Measurements from ENCODE around the gene SBF1.

DNA sequence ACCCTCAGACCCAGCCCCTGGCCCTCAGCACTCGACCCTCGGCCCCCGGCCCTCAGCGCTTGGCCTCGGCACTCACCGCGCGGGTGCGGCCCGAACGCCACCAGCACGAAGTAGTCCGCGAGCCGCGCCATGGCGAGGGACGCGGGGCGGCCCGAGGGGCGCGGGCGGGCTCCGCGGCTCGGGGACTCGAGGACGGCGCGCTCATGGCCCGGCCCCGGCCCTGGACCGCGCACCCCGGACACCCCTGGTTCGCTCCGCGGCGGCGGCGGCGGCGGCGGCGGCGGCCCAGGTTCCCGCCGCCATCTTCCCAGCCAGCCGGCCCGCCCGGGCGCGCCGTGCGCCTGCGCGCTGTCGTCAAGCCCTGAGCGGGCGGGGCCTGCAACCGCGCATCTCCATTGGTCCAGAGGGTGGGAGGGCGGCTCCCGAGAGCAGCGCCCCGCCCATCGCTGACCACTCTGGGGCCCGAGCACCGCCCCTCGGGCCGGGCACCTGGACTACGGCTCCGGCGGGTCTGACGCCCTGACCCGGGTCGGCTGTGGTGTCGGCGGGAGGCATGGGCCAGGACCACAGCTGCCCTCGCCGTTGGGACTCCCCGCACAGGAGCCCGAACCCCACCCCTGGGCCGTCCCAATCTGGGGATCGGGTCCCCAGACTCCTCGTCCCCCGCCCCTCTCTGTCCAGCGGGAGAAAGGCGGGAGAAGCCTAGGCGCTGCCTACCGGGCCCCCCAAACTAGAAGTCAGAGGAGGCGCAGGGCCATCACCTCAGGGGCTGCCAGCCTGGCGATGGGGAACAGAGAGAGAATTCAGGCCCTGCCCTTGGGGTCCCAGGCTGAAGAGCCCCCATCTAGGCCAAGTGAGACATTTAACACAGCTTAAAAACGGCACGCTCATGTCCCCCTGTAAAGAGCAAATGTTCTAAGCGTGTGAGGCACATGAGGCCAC is at the start of gene SBF1:
- TF ChIP-seq, protein P1, sequence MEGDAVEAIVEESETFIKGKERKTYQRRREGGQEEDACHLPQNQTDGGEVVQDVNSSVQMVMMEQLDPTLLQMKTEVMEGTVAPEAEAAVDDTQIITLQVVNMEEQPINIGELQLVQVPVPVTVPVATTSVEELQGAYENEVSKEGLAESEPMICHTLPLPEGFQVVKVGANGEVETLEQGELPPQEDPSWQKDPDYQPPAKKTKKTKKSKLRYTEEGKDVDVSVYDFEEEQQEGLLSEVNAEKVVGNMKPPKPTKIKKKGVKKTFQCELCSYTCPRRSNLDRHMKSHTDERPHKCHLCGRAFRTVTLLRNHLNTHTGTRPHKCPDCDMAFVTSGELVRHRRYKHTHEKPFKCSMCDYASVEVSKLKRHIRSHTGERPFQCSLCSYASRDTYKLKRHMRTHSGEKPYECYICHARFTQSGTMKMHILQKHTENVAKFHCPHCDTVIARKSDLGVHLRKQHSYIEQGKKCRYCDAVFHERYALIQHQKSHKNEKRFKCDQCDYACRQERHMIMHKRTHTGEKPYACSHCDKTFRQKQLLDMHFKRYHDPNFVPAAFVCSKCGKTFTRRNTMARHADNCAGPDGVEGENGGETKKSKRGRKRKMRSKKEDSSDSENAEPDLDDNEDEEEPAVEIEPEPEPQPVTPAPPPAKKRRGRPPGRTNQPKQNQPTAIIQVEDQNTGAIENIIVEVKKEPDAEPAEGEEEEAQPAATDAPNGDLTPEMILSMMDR (conservative IDR thresholded peaks at IDR 0.05; ENCODE audit: low read length) = no peak
- no peak for TF ChIP-seq EZH2phosphoT487 (IDR thresholded peaks at IDR 0.05; ENCODE audit: borderline replicate concordance)

All from Loucy (cell line).